IMR-90 (cell line): ENCODE results near the gene RAD51B. TPM values are rescaled to one million over a fixed set of nuclear protein-coding genes. Genes with fewer than 3 reads are reported as not detected.

Experiments
- ATAC-seq: fragments of 200-7000 bp; cut with Tn5 transposase; 2 replicates; pipeline ENCODE4 v1.9.1; 2020; ENCODE audit warnings: low read depth, mild to moderate bottlenecking, moderate library complexity
- BruUV-seq: library from RNA; stranded (reverse); fragments of 400-500 nt; replicated peaks from 2 replicates; lab custom pipeline; 2021; lab: Mats Ljungman, UMichigan
- CTCF ChIA-PET: fragments of 300-600 bp; formaldehyde crosslinking; extraction: SDS; loops from one replicate; lab custom pipeline; 2021; ENCODE audit warnings: antibody characterized with exemption; lab: Yijun Ruan, JAX
- POLR2A ChIA-PET: fragments of 300-600 bp; sonication (Branson Sonifier 250); formaldehyde crosslinking; loops from one replicate; lab custom pipeline; 2022; ENCODE audit warnings: antibody characterized with exemption; ENCODE audit not compliant: unreplicated experiment; lab: Charles Lee
- DNase-seq: peaks from one replicate; pipeline ENCODE4 v3.0.0; 2013
- H2AFZ ChIP-seq: replicated peaks from 2 replicates; pipeline ENCODE3; 2013; ENCODE audit warnings: low read length, mild to moderate bottlenecking; ENCODE audit not compliant: poor library complexity
- H2AK5ac ChIP-seq: 2 replicates; pipeline ENCODE4 v1.6.1; 2013; ENCODE audit warnings: low read depth, low read length, inconsistent platforms
- H2AK9ac ChIP-seq: replicated peaks from 2 replicates; pipeline ENCODE3; 2013; ENCODE audit warnings: mild to moderate bottlenecking, low read depth, low read length, moderate library complexity; ENCODE audit not compliant: poor library complexity
- H2BK120ac ChIP-seq: 2 replicates; pipeline ENCODE4 v1.6.1; 2013; ENCODE audit warnings: low read depth, low read length, inconsistent platforms
- H2BK15ac ChIP-seq: 3 replicates; pipeline ENCODE4 v1.6.1; 2013; ENCODE audit warnings: low read depth, low read length, inconsistent platforms
- H2BK20ac ChIP-seq: 2 replicates; pipeline ENCODE4 v1.6.1; 2013; ENCODE audit warnings: low read depth, mild to moderate bottlenecking, inconsistent platforms, low read length, moderate library complexity
- H2BK5ac ChIP-seq: 2 replicates; pipeline ENCODE4 v1.6.1; 2013; ENCODE audit warnings: mild to moderate bottlenecking, low read depth, low read length, inconsistent platforms; ENCODE audit not compliant: poor library complexity, severe bottlenecking
- H3K14ac ChIP-seq: replicated peaks from 2 replicates; pipeline ENCODE4 v1.6.1; 2013; ENCODE audit warnings: low read depth, low read length, inconsistent platforms
- H3K18ac ChIP-seq: 2 replicates; pipeline ENCODE4 v1.6.1; 2013; ENCODE audit warnings: low read depth, low read length, control low read depth
- H3K23ac ChIP-seq: 2 replicates; pipeline ENCODE4 v1.6.1; 2013; ENCODE audit warnings: low read depth, low read length, inconsistent platforms
- H3K27ac ChIP-seq: 2 replicates; pipeline ENCODE4 v1.5.1; 2013; ENCODE audit warnings: mild to moderate bottlenecking, control low read depth, low read length; ENCODE audit not compliant: insufficient read depth
- H3K27me3 ChIP-seq: 2 replicates; pipeline ENCODE4 v1.6.1; 2013; ENCODE audit warnings: low read length; ENCODE audit not compliant: control insufficient read depth, insufficient read depth
- H3K36me3 ChIP-seq: 2 replicates; pipeline ENCODE4 v1.6.1; 2013; ENCODE audit warnings: low read length, mixed read lengths; ENCODE audit not compliant: control insufficient read depth, insufficient read depth
- H3K4ac ChIP-seq: 2 replicates; pipeline ENCODE4 v1.6.1; 2013; ENCODE audit warnings: low read depth, low read length, inconsistent platforms
- H3K4me1 ChIP-seq: 2 replicates; pipeline ENCODE4 v1.6.1; 2013; ENCODE audit warnings: low read length, mixed read lengths; ENCODE audit not compliant: control insufficient read depth, insufficient read depth
- H3K4me2 ChIP-seq: 2 replicates; pipeline ENCODE4 v1.6.1; 2013; ENCODE audit warnings: low read depth, mild to moderate bottlenecking, control low read depth, low read length, moderate library complexity
- H3K4me3 ChIP-seq: 2 replicates; pipeline ENCODE4 v1.5.1; 2013; ENCODE audit warnings: low read depth, mild to moderate bottlenecking, control low read depth, low read length, moderate library complexity; ENCODE audit not compliant: insufficient read depth
- H3K56ac ChIP-seq: 2 replicates; pipeline ENCODE4 v1.6.1; 2013; ENCODE audit warnings: low read length, inconsistent platforms; ENCODE audit not compliant: insufficient read depth; ENCODE audit errors: extremely low read depth
- H3K79me1 ChIP-seq, 2 experiments: 2 replicates each; pipeline ENCODE4 v1.6.1; 2013; ENCODE audit warnings: low read length in 2 of 2, inconsistent platforms in 1 of 2, low read depth in 1 of 2
- H3K9ac ChIP-seq: 2 replicates; pipeline ENCODE4 v1.6.1; 2013; ENCODE audit warnings: low read depth, low read length, control low read depth
- H3K9me1 ChIP-seq: 2 replicates; pipeline ENCODE4 v1.6.1; 2013; ENCODE audit warnings: low read length, inconsistent platforms; ENCODE audit not compliant: insufficient read depth
- H3K9me3 ChIP-seq: 2 replicates; pipeline ENCODE4 v1.6.1; 2013; ENCODE audit warnings: low read length; ENCODE audit not compliant: control insufficient read depth, insufficient read depth
- H4K20me1 ChIP-seq: 2 replicates; pipeline ENCODE4 v1.6.1; 2013; ENCODE audit warnings: low read length, inconsistent platforms; ENCODE audit not compliant: insufficient read depth
- H4K5ac ChIP-seq: 2 replicates; pipeline ENCODE4 v1.6.1; 2013; ENCODE audit warnings: mild to moderate bottlenecking, low read depth, low read length, control low read depth
- H4K8ac ChIP-seq, 2 experiments: 2 replicates each; pipeline ENCODE4 v1.6.1; 2013; ENCODE audit warnings: low read depth in 2 of 2, low read length in 2 of 2, control low read depth in 1 of 2, inconsistent platforms in 1 of 2
- H4K91ac ChIP-seq: 2 replicates; pipeline ENCODE4 v1.6.1; 2013; ENCODE audit warnings: low read depth, low read length, inconsistent platforms; ENCODE audit not compliant: insufficient read depth
- BHLHE40 ChIP-seq: fragments of 150-350 bp; IDR thresholded peaks from 2 replicates; pipeline ENCODE4 v1.6.1; 2016; ENCODE audit warnings: mild to moderate bottlenecking, low read depth, low read length
- CHD1 ChIP-seq: IDR thresholded peaks from 2 replicates; pipeline ENCODE4 v1.6.1; 2012; ENCODE audit warnings: low read depth, low read length, improper control_type of control experiment
- FOS ChIP-seq: fragments of 150-350 bp; IDR thresholded peaks from 2 replicates; pipeline ENCODE4 v1.6.1; 2016; ENCODE audit warnings: low read depth, low read length
- MAFK ChIP-seq: IDR thresholded peaks from 2 replicates; pipeline ENCODE4 v1.6.1; 2012; ENCODE audit warnings: low read depth, low read length, improper control_type of control experiment
- MAZ ChIP-seq: IDR thresholded peaks from 2 replicates; pipeline ENCODE4 v1.6.1; 2012; ENCODE audit warnings: low read depth, mild to moderate bottlenecking, low read length, improper control_type of control experiment, moderate library complexity, borderline replicate concordance
- MXI1 ChIP-seq: IDR thresholded peaks from 2 replicates; pipeline ENCODE4 v1.6.1; 2012; ENCODE audit warnings: low read depth, mild to moderate bottlenecking, low read length, moderate library complexity, borderline replicate concordance
- RAD21 ChIP-seq: IDR thresholded peaks from 2 replicates; pipeline ENCODE4 v1.6.1; 2012; ENCODE audit warnings: low read length, improper control_type of control experiment
- RCOR1 ChIP-seq: IDR thresholded peaks from 2 replicates; pipeline ENCODE4 v1.6.1; 2012; ENCODE audit warnings: mild to moderate bottlenecking, low read length, improper control_type of control experiment; ENCODE audit not compliant: insufficient replicate concordance
- RFX5 ChIP-seq: IDR thresholded peaks from 2 replicates; pipeline ENCODE4 v1.8.0; 2012; ENCODE audit warnings: low read depth, mild to moderate bottlenecking, low read length, moderate library complexity
- SMC3 ChIP-seq: fragments of 150-350 bp; IDR thresholded peaks from 2 replicates; pipeline ENCODE4 v1.6.1; 2016; ENCODE audit warnings: low read depth, mild to moderate bottlenecking, antibody characterized with exemption, low read length, moderate library complexity
- WGBS, 2 experiments: methylation state at CpG; one replicate each; pipeline versions ENCODE4 v1.1.5 to v1.1.7; 2013; ENCODE audit warnings: missing lambda C conversion rate in 2 of 2; ENCODE audit not compliant: insufficient read length in 1 of 2; ENCODE audit errors: extremely low coverage in 2 of 2; 5-methylcytosine and 5-hydroxymethylcytosine counted together
- dilution Hi-C: fragments of 300-500 bp; cut with HindIII; formaldehyde crosslinking; loops from one replicate; pipeline ENCODE4 v1.14.3; 2018; ENCODE audit warnings: low sequenced_read_pairs; ENCODE audit not compliant: unreplicated experiment
- in situ Hi-C: fragments of 300-500 bp; cut with MboI; formaldehyde crosslinking; loops from 3 replicates; pipeline ENCODE4 v1.14.3; 2019; ENCODE audit warnings: low sequenced_read_pairs, inconsistent platforms, mixed read lengths
- intact Hi-C: fragments of 100-400 bp; cut with micrococcal nuclease; formaldehyde crosslinking; loops from 2 replicates; pipeline ENCODE4 v1.10.0; 2022
- polyA plus RNA-seq, 3 experiments: library from polyadenylated mRNA; depleted of rRNA; stranded (reverse); fragments of >200 nt; gene quantifications; 2 replicates each; pipeline ENCODE4 v1.2.3, GENCODE V29; 2012; ENCODE audit warnings: low replicate concordance in 1 of 3
- total RNA-seq: library from RNA; depleted of rRNA; stranded (reverse); fragments of >200 nt; gene quantifications from 2 replicates; pipeline ENCODE4 v1.2.3, GENCODE V29; 2012
- TF ChIP-seq, protein P1 (sequence below): fragments of 150-350 bp; IDR thresholded peaks from 2 replicates; pipeline ENCODE4 v1.6.1; 2016; ENCODE audit warnings: low read depth, mild to moderate bottlenecking, low read length, moderate library complexity, borderline replicate concordance
- TF ChIP-seq, protein P2 (sequence below): fragments of 150-350 bp; IDR thresholded peaks from 2 replicates; pipeline ENCODE4 v1.6.1; 2017; ENCODE audit warnings: mild to moderate bottlenecking, antibody characterized with exemption, low read length, low read depth

RAD51B gene
- total and polyA plus RNA-seq, 2 of the 4 experiments (the other 2 are of a cell fraction) = 5.1 to 18.8 TPM

DNA sequence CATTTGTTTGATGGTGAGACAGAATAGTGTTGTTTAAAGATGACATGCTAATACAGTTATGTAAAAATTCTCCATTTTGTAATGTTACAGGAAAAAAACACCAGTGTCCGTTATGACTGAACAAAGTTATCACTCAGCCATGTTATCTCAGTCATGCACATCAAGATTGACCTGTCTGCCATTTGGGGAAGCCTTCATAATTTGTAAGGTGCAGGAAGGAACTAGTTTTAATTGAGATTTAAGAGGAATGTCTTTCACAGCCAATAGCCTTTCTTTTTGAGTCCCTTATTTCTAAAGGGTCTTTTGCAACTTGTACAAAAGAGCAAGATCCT, 432.2 kb downstream of the RAD51B start:
- H2AK5ac ChIP-seq = no peak overlapping the region
- H3K79me1 ChIP-seq = peaks cover 3 to 13% of the 10 kb centered on the region in 2 experiments; a peak in 2 of 4 replicates
- dilution Hi-C loops = no loop called here
- no peak overlapping the region for H2BK5ac ChIP-seq
- H3K9me3 ChIP-seq = no peaks in the 10 kb centered on the region
- no peak overlapping the region for H3K14ac ChIP-seq
- no peak for TF ChIP-seq MAFK
- no peak for TF ChIP-seq SMC3
- no peak for TF ChIP-seq MXI1
- TF ChIP-seq RCOR1 = no peak
- TF ChIP-seq RAD21 = no peak
- TF ChIP-seq, protein P1, sequence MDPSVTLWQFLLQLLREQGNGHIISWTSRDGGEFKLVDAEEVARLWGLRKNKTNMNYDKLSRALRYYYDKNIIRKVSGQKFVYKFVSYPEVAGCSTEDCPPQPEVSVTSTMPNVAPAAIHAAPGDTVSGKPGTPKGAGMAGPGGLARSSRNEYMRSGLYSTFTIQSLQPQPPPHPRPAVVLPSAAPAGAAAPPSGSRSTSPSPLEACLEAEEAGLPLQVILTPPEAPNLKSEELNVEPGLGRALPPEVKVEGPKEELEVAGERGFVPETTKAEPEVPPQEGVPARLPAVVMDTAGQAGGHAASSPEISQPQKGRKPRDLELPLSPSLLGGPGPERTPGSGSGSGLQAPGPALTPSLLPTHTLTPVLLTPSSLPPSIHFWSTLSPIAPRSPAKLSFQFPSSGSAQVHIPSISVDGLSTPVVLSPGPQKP = no peak
- TF ChIP-seq MAZ = no peak
- TF ChIP-seq, protein P2, sequence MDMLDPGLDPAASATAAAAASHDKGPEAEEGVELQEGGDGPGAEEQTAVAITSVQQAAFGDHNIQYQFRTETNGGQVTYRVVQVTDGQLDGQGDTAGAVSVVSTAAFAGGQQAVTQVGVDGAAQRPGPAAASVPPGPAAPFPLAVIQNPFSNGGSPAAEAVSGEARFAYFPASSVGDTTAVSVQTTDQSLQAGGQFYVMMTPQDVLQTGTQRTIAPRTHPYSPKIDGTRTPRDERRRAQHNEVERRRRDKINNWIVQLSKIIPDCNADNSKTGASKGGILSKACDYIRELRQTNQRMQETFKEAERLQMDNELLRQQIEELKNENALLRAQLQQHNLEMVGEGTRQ = no peak
- TF ChIP-seq CHD1 = no peak
- no peak for TF ChIP-seq RFX5
- TF ChIP-seq BHLHE40 = no peak
- TF ChIP-seq FOS = no peak
- no peak overlapping the region; the same call in 1 of the 2 replicates for H3K23ac ChIP-seq
- H3K4me3 ChIP-seq = no peak overlapping the region
- WGBS, 2 experiments = no CpG with 5 or more reads among the region's 1 CpG
- no peak overlapping the region for H2BK120ac ChIP-seq
- no peak overlapping the region; the same call in 1 of the 2 replicates for H3K18ac ChIP-seq
- DNase-seq = no peak
- BruUV-seq = no TSS peak
- peak overlapping the region; percentile 44; the same call in 1 of the 2 replicates for H2BK20ac ChIP-seq
- no peak overlapping the region for H4K91ac ChIP-seq
- no peak overlapping the region for H3K4me2 ChIP-seq
- H3K4me1 ChIP-seq = peaks cover 22% of the 10 kb centered on the region
- no peak overlapping the region for H3K27ac ChIP-seq
- H3K56ac ChIP-seq = no peak overlapping the region
- H2AFZ ChIP-seq = no peak overlapping the region
- H3K36me3 ChIP-seq = no peaks in the 10 kb centered on the region
- POLR2A ChIA-PET = no interaction called here
- H4K8ac ChIP-seq = no peak overlapping the region
- in situ Hi-C loops = loop anchor here (10.0 kb wide), 1 partner anchor 323 kb away; no protein-coding TSS in a partner anchor
- intact Hi-C loops = no loop called here
- no peak overlapping the region for H4K5ac ChIP-seq
- no peak overlapping the region for H3K9ac ChIP-seq
- ATAC-seq = no peak
- no peaks in the 10 kb centered on the region for H4K20me1 ChIP-seq
- CTCF ChIA-PET = interaction anchor here (0.7 kb wide), 2 partner anchors 32 to 412 kb away, joined by 3 to 5 read pairs; no protein-coding TSS in a partner anchor
- no peak overlapping the region for H2AK9ac ChIP-seq
- H3K27me3 ChIP-seq = no peaks in the 10 kb centered on the region
- H3K4ac ChIP-seq = no peak overlapping the region
- no peak overlapping the region; the same call in 2 of the 3 replicates for H2BK15ac ChIP-seq
- peaks cover 8% of the 10 kb centered on the region for H3K9me1 ChIP-seq
